Measurements from ENCODE around the gene FAM240A.

FAM240A gene

DNA sequence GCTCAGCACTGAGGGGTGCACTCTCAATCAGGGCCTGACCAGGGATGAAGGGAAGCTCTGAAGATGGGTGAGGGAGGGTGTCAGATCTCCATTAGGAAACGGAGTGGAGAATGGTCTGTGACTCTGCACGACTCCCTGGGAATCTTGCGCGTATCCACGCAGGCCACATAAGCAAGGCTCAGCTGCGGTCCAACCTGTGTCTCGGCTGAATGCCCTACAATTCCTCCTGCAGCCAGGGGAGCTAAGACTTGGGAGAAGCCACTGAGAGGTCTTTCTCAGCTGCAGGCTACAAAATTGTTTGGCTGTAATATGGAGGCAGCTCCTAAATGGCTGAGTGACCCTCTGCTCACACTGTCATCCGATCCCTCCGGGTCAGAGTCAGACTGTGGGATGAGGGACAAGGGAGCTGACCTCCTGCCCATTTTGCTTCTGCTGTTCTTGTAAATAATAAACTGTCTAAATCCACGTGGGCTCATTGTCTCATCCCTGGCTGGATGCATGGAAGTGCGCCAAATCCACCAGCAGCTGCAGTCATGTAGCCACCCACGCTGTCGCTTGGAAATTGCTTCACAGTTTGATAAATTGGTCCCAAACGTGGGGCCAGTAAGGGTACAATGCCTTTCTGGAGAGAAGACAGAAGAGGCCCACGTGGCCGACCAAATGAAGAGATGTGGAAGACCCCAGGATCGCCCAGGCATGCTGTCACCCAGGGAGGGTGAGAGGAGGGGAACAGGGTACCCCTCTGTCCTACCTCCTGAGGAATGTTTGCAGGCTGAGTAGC lies 50.6 kb downstream of the FAM240A start:
- no peak for DNase-seq (ENCODE audit: low read depth)
- TF ChIP-seq, protein P1, sequence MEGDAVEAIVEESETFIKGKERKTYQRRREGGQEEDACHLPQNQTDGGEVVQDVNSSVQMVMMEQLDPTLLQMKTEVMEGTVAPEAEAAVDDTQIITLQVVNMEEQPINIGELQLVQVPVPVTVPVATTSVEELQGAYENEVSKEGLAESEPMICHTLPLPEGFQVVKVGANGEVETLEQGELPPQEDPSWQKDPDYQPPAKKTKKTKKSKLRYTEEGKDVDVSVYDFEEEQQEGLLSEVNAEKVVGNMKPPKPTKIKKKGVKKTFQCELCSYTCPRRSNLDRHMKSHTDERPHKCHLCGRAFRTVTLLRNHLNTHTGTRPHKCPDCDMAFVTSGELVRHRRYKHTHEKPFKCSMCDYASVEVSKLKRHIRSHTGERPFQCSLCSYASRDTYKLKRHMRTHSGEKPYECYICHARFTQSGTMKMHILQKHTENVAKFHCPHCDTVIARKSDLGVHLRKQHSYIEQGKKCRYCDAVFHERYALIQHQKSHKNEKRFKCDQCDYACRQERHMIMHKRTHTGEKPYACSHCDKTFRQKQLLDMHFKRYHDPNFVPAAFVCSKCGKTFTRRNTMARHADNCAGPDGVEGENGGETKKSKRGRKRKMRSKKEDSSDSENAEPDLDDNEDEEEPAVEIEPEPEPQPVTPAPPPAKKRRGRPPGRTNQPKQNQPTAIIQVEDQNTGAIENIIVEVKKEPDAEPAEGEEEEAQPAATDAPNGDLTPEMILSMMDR (IDR thresholded peaks at IDR 0.05; ENCODE audit: insufficient read depth, low read depth, low read length, missing control alignments) = no peak

DNA sequence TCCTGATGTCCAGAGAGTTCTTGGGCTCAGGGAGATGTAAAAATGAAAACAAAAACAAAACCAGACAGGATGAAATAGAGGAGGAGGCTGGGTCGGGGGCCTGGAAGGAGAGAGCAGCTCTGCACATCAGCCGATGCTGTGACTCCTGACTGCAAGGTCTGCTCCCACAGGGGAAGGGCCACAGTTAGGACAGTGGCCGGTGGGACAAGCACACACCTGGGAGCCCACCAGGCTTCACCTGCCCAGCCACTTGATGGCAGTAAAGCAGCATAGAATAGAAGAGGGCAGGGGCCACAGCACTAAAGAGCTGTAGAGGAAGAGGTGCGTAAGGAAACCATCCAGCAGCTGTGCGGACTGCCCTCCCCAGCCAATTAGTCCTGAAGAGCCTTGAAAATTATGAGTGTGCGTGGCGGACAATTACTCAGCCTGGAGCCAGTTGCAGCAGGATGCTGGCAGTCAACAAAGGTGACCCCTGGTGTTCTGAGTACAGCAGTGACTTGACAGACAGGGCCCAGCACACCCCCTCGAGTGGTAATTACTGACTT lies 51.3 kb downstream of the FAM240A start:
- TF ChIP-seq, protein P1 (IDR thresholded peaks at IDR 0.05; ENCODE audit: insufficient read depth, low read depth, low read length, missing control alignments) = no peak
- no peak for DNase-seq (ENCODE audit: low read depth)
- H3K4me3 ChIP-seq (ENCODE audit: low read depth, low read length) = no peak overlapping the region

More for the DNA sequence above, 50.6 kb downstream of the FAM240A start:
- no peak overlapping the region for H3K4me3 ChIP-seq (ENCODE audit: low read depth, low read length)

DNA sequence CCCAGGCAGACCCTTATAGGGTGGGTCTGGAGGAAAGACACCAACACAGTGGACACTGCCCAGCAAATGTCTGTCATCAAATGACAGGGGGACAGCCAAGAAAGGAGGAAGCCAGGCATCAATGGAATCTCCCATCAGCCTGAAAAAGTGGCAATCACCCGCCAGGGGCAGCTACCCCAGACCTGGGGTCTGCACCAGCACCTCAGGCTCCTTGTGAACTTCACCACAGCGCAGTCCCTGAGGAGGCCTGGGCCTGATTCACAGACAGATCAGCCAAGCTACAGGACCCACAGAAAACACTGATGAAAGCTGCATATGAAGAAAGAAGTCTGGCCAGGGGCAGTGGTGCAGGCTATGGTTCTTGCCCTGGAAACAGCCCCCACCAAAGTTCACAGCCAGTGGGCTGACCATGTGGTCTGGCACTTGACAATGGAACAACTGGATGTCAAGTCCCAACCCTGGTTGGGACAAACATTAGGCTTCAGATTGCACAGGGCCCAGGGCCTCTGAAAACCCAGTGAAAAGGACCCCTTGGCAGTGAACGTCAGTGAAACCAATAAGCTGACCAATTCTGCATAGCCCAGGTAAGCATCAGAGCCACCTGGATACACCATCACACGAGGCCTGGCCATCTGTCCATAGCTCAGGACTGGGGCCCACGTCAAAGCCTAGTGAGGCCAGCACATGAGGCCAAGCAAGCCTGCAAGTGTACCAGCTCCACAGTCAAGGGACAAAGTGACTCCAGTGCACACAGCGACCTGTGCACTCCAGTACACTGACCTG lies 52.1 kb downstream of the FAM240A start:
- no peak overlapping the region for H3K4me3 ChIP-seq (ENCODE audit: low read depth, low read length)
- DNase-seq (ENCODE audit: low read depth) = no peak
- TF ChIP-seq, protein P1 (IDR thresholded peaks at IDR 0.05; ENCODE audit: insufficient read depth, low read depth, low read length, missing control alignments) = no peak

DNA sequence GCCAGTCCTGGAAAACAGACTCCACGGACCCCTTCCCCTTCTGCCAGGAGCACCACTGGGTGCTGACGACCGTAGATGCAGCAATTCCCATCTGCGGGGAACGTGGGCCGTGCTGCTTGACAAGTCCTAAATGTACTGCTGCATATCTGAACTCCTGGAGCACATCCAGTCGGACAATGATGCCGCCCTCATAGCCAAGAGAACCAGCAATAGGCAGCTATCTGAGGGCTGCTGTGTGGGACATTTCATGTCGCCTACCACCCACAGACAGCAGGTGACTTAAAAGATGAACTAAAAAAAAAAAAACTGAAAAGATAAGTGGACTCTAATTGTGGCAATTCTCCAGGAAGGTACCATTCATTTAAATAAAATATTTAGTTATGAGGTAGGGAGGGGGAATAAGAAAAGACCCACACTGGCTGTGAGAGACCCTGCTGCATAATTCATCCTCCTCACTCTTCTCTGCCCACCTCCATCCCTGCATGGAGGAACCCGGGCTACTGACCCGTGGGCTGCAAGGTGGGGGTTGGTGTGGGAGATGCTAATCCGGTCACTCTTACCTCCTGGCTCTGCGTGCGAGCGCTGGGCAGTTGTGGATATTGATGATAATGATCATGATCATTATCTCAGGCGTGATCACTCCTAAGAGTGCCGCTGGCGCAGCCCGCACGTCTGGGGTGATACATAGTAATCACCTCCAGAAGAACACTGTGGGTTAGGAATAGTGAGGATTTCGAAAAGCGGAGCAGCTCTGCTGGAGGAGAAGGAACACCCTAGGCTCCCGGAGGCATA lies 52.8 kb downstream of the FAM240A start:
- TF ChIP-seq, protein P1 (IDR thresholded peaks at IDR 0.05; ENCODE audit: insufficient read depth, low read depth, low read length, missing control alignments) = no peak
- DNase-seq (ENCODE audit: low read depth) = no peak
- no peak overlapping the region for H3K4me3 ChIP-seq (ENCODE audit: low read depth, low read length)

DNA sequence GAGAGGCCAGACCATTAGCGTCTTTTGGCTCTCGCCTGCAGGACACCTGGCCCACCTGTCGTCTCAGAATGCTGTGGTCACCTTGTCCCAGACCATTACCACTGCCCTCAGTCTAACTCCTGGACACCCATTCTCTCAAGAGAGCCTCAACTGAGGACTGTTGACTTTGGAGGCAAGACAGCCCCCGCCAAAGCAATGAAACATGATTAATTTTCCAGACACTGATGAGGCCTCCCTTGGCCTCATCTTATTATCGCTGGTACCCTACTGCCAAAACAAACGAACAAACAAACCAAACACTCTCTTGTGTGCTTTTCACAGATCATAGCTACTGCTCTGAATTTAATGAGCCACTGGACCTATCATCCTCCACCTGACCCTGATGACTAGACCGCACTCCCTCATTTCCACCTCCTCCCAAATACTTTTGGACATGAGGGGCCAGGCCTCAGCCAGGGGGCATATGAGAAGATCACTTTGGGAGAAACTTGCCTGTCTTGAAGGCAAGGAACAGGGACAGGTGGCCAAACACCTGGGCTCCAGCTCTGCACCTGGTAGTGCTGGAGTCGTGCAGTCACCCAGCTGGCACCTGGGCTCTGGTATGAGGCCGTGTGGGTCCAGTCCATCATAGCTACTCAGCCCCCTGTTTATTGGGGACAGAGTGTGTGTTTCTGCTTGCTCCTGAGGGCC lies 53.6 kb downstream of the FAM240A start:
- DNase-seq (ENCODE audit: low read depth) = no peak
- H3K4me3 ChIP-seq (ENCODE audit: low read depth, low read length) = no peak overlapping the region
- TF ChIP-seq, protein P1 (IDR thresholded peaks at IDR 0.05; ENCODE audit: insufficient read depth, low read depth, low read length, missing control alignments) = no peak

DNA sequence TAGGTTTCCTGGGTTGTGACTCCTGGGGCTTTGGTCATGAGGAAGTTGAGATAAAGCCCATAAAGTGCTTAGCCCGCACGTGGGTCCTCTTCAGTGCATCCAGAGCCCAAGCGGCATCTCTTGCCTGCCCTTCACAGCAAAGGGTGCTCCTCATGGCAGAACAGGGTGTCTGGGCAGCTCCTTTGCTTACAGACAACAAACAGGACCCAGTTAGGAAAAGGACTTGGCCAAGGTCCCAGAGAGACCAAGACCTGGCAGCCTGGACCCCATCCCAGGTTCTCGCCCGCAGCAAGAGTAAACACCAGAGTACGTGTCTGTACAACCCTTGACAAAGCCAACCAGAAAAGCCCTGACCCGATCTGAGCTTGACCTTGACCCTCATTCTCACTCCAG lies 54.1 kb downstream of the FAM240A start:
- TF ChIP-seq, protein P1 (IDR thresholded peaks at IDR 0.05; ENCODE audit: insufficient read depth, low read depth, low read length, missing control alignments) = no peak
- no peak for DNase-seq (ENCODE audit: low read depth)

More for the DNA sequence above, 54.1 kb downstream of the FAM240A start:
- no peak overlapping the region for H3K4me3 ChIP-seq (ENCODE audit: low read depth, low read length)
